CD14-positive monocyte (primary cell): Measurements from ENCODE around the gene RAPGEF2. TPM values are rescaled to one million over a fixed set of nuclear protein-coding genes. Genes with fewer than 3 reads are reported as not detected.

Source experiments
- DNase-seq, 3 donors: peaks; one replicate each; pipeline ENCODE4 v3.0.0-alpha.2; 2011 to 2022
- H2AFZ ChIP-seq: 2 replicates; pipeline ENCODE4 v1.6.0; 2012; ENCODE audit warnings: mild to moderate bottlenecking, low read depth, low read length, inconsistent platforms; ENCODE audit not compliant: insufficient read depth, poor library complexity, severe bottlenecking
- H3K27ac ChIP-seq, 2 donors: 1 replicate in 1 of 2; 2 replicates in 1 of 2; pipeline ENCODE4 v1.5.1; 2012 to 2013; ENCODE audit warnings: low read length in 2 of 2, control low read depth in 1 of 2, inconsistent platforms in 1 of 2, low read depth in 1 of 2, mild to moderate bottlenecking in 1 of 2
- H3K27me3 ChIP-seq, 2 donors: one replicate each; pipeline versions ENCODE4 v1.6.0 to v1.6.1; 2011 to 2013; ENCODE audit warnings: low read length in 2 of 2; ENCODE audit not compliant: control insufficient read depth in 2 of 2, insufficient read depth in 2 of 2
- H3K36me3 ChIP-seq, 2 donors: replicated peaks in 1 of 2; 1 replicate in 1 of 2; 2 replicates in 1 of 2; pipeline versions ENCODE4 v1.5.1 to v1.6.1; 2012 to 2013; ENCODE audit warnings: low read length in 2 of 2, control low read depth in 1 of 2, inconsistent platforms in 1 of 2, mild to moderate bottlenecking in 1 of 2; ENCODE audit not compliant: insufficient read depth in 2 of 2, control insufficient read depth in 1 of 2
- H3K4me1 ChIP-seq, 2 donors: 1 replicate in 1 of 2; 2 replicates in 1 of 2; pipeline versions ENCODE4 v1.5.1 to v1.6.1; 2012 to 2013; ENCODE audit warnings: low read length in 2 of 2, control low read depth in 1 of 2, inconsistent platforms in 1 of 2, mild to moderate bottlenecking in 1 of 2, moderate library complexity in 1 of 2; ENCODE audit not compliant: insufficient read depth in 2 of 2, control insufficient read depth in 1 of 2
- H3K4me2 ChIP-seq: replicated peaks from 2 replicates; pipeline ENCODE3; 2012; ENCODE audit warnings: low read length, moderate library complexity, mild to moderate bottlenecking; ENCODE audit not compliant: poor library complexity, severe bottlenecking; ENCODE audit errors: extremely low read depth
- H3K4me3 ChIP-seq, 3 experiments: fragments of 200-600 bp in 1 of 3; sonication (generic) in 1 of 3; replicated peaks in 1 of 3; 1 replicate in 2 of 3; 2 replicates in 1 of 3; pipeline ENCODE4 v1.5.1; 2011 to 2013; ENCODE audit warnings: low read length in 3 of 3, mild to moderate bottlenecking in 3 of 3, control low read depth in 2 of 3, low read depth in 2 of 3, inconsistent platforms in 1 of 3, moderate library complexity in 1 of 3
- H3K79me2 ChIP-seq: 2 replicates; pipeline ENCODE4 v1.6.0; 2012; ENCODE audit warnings: mild to moderate bottlenecking, control low read depth, inconsistent platforms, low read length, moderate library complexity; ENCODE audit not compliant: insufficient read depth
- H3K9ac ChIP-seq: 2 replicates; pipeline ENCODE4 v1.6.0; 2017; ENCODE audit warnings: low read length, mild to moderate bottlenecking; ENCODE audit not compliant: insufficient read depth, poor library complexity, severe bottlenecking
- H3K9me3 ChIP-seq, 2 donors: replicated peaks in 1 of 2; 1 replicate in 1 of 2; 2 replicates in 1 of 2; pipeline versions ENCODE4 v1.5.1 to v1.6.1; 2012 to 2013; ENCODE audit warnings: low read length in 2 of 2, control low read depth in 1 of 2; ENCODE audit not compliant: control insufficient read depth in 1 of 2, insufficient read depth in 1 of 2
- H4K20me1 ChIP-seq: 2 replicates; pipeline ENCODE4 v1.6.0; 2012; ENCODE audit warnings: mild to moderate bottlenecking, low read length, control low read depth, moderate library complexity; ENCODE audit not compliant: insufficient read depth
- H3K27ac Mint-ChIP-seq, 7 donors: one replicate each; pipeline ENCODE4 v1.8.0; 2020; ENCODE audit warnings: mild to moderate bottlenecking in 7 of 7, mixed read lengths in 7 of 7, moderate library complexity in 6 of 7, inconsistent platforms in 2 of 7
- H3K27me3 Mint-ChIP-seq, 3 donors: one replicate each; pipeline ENCODE4 v1.8.0; 2021 to 2022; ENCODE audit warnings: low read depth in 3 of 3, mild to moderate bottlenecking in 3 of 3, mixed read lengths in 3 of 3, moderate library complexity in 3 of 3, inconsistent platforms in 1 of 3
- H3K36me3 Mint-ChIP-seq, 2 donors: one replicate each; pipeline ENCODE4 v1.8.0; 2020; ENCODE audit warnings: mixed read lengths in 2 of 2, inconsistent platforms in 1 of 2, mild to moderate bottlenecking in 1 of 2
- H3K4me1 Mint-ChIP-seq: one replicate; pipeline ENCODE4 v1.8.0; 2020; ENCODE audit warnings: mild to moderate bottlenecking, mixed read lengths
- H3K4me3 Mint-ChIP-seq, 2 donors: one replicate each; pipeline ENCODE4 v1.8.0; 2020; ENCODE audit warnings: mild to moderate bottlenecking in 2 of 2, mixed read lengths in 2 of 2, moderate library complexity in 1 of 2
- H3K9me3 Mint-ChIP-seq, 7 donors: one replicate each; pipeline ENCODE4 v1.8.0; 2020 to 2022; ENCODE audit warnings: mixed read lengths in 7 of 7, mild to moderate bottlenecking in 6 of 7, moderate library complexity in 6 of 7, inconsistent platforms in 2 of 7
- WGBS: methylation state at CpG from one replicate; pipeline ENCODE4 v1.1.5; 2013; ENCODE audit warnings: missing lambda C conversion rate; ENCODE audit not compliant: insufficient coverage; 5-methylcytosine and 5-hydroxymethylcytosine counted together
- intact Hi-C, 2 donors: fragments of 100-400 bp; cut with micrococcal nuclease; formaldehyde crosslinking; loops; one replicate each; pipeline versions ENCODE4 v1.15.0 to v1.15.1; 2023
- polyA plus RNA-seq, 3 donors: library from polyadenylated mRNA; depleted of rRNA in 1 of 3; unstranded in 2 of 3; stranded (reverse) in 1 of 3; fragments of 300-500 nt in 2 of 3; fragments of >200 nt in 1 of 3; fragmentation: Illumina TruSeq in 2 of 3; gene quantifications; 1 replicate in 2 of 3; 2 replicates in 1 of 3; pipeline ENCODE4 v1.2.3, GENCODE V29; 2012 to 2021
- TF ChIP-seq, protein P1 (sequence below): fragments of 200-600 bp; IDR thresholded peaks from one replicate; pipeline ENCODE4 v1.8.0; 2022; ENCODE audit warnings: antibody characterized with exemption, mild to moderate bottlenecking

Gene RAPGEF2
- polyA plus RNA-seq, 3 donors, result 1.5 to 29.8 (median 2.0) TPM

DNA sequence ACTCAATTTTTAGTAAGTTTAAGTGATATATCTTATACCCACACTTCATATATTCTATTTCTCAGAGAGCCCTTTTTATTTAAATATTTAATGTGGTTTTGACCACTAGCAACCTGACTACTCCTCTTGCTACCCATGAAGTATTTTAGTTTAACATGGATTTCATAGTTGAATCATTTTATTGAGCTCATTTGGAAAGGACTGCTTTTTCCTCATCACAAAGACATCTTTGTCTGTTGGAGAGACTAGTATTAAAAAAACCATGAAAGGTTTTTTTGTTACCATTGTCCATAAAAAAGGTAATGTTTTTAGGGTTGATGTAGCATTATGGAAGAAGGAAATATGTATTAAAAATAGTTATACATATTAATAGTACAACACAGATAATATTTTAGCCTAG is 139.5 kb downstream of the RAPGEF2 start:
- Mint-ChIP-seq H3K9me3 (peaks cover 0 to 2% (median 0%) of the 10 kb centered on the region in 7 donors), H3K27ac (peak overlapping the region in 3 of 7 donors; percentile 25 to 89 (median 71)), H3K36me3 (peaks cover 11 to 18% of the 10 kb centered on the region in 2 donors), H3K27me3 (no peaks in the 10 kb centered on the region), H3K4me3 (peak overlapping the region in 1 of 2 donors; percentile 64), H3K4me1 (peaks cover 55% of the 10 kb centered on the region)
- peak overlapping the region in 1 of 2 donors; percentile 60 for H3K27ac ChIP-seq
- no peak overlapping the region for H3K9ac ChIP-seq
- H3K4me1 ChIP-seq, result peaks cover 32 to 55% of the 10 kb centered on the region in 2 donors
- TF ChIP-seq, protein P1, sequence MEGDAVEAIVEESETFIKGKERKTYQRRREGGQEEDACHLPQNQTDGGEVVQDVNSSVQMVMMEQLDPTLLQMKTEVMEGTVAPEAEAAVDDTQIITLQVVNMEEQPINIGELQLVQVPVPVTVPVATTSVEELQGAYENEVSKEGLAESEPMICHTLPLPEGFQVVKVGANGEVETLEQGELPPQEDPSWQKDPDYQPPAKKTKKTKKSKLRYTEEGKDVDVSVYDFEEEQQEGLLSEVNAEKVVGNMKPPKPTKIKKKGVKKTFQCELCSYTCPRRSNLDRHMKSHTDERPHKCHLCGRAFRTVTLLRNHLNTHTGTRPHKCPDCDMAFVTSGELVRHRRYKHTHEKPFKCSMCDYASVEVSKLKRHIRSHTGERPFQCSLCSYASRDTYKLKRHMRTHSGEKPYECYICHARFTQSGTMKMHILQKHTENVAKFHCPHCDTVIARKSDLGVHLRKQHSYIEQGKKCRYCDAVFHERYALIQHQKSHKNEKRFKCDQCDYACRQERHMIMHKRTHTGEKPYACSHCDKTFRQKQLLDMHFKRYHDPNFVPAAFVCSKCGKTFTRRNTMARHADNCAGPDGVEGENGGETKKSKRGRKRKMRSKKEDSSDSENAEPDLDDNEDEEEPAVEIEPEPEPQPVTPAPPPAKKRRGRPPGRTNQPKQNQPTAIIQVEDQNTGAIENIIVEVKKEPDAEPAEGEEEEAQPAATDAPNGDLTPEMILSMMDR, result no peak
- no peaks in the 10 kb centered on the region for H3K27me3 ChIP-seq
- no peak overlapping the region for H2AFZ ChIP-seq
- peaks cover 63% of the 10 kb centered on the region for H3K79me2 ChIP-seq
- no peak for DNase-seq
- no peaks in the 10 kb centered on the region for H4K20me1 ChIP-seq
- no peaks in the 10 kb centered on the region for H3K9me3 ChIP-seq
- H3K4me2 ChIP-seq, result peak overlapping the region; percentile 75
- H3K4me3 ChIP-seq, result peak overlapping the region in 1 of 3 experiments; percentile 15
- intact Hi-C loops, result no loop called here
- H3K36me3 ChIP-seq, result no peaks in the 10 kb centered on the region

DNA sequence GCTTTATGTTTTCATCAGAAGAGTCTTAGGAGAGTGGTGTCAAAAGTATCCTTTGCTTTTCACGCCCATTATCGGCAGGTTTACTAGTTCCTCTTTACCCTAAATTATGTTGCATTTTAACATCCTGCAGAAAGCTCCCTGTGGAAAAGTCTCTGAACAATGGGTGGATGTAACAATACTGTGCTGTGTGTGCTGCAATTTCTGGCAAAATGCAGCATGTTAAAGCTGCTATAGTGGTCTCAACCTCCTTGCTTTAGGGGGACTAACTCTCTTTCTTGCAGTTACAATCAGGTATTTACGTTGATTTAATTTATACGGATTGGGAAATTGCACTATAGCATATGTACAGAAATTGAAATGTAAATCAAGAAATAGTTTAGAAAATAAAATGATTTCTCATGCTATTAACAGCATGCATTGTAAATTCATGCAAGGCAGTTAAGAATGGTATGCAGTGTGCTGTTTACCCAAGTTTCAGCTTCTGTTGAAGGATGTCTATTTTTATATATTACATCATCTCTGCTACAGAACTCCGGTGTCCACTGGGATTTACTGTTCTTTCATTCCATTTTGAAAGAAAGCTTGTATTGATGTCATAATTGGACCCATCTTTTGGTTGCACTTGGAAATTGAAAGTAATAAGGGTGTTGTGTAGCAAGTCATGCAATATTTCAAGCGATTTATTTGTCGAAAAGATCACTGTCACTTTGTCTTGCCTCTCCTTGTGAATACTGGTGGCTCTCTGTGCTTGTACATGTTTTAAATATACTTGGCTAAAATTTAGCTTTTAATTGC is 145.7 kb downstream of the RAPGEF2 start:
- WGBS, result no CpG with 5 or more reads among the region's 7 CpGs
- H3K9me3 ChIP-seq, result peaks cover 10 to 13% of the 10 kb centered on the region in 2 donors
- DNase-seq, result no peak
- H3K36me3 ChIP-seq, result peaks cover 10 to 30% of the 10 kb centered on the region in 2 donors
- H3K9ac ChIP-seq, result no peak overlapping the region
- no peaks in the 10 kb centered on the region for H3K27me3 ChIP-seq
- peaks cover 10 to 19% of the 10 kb centered on the region in 2 donors for H3K4me1 ChIP-seq
- intact Hi-C loops, result no loop called here
- H3K9me3 Mint-ChIP-seq, result peaks cover 8 to 18% (median 14%) of the 10 kb centered on the region in 7 donors
- H2AFZ ChIP-seq, result no peak overlapping the region
- no peak overlapping the region for H3K4me3 ChIP-seq
- no peak overlapping the region for H3K4me2 ChIP-seq
- H3K27me3 Mint-ChIP-seq, result no peaks in the 10 kb centered on the region
- H3K4me3 Mint-ChIP-seq, result peak overlapping the region in 1 of 2 donors; percentile 57
- peaks cover 37% of the 10 kb centered on the region for H3K4me1 Mint-ChIP-seq
- peak overlapping the region in 5 of 7 donors; percentile 7 to 83 (median 34) for H3K27ac Mint-ChIP-seq
- TF ChIP-seq, protein P1, result no peak
- no peaks in the 10 kb centered on the region for H4K20me1 ChIP-seq
- no peak overlapping the region for H3K27ac ChIP-seq
- H3K79me2 ChIP-seq, result peaks cover 88% of the 10 kb centered on the region
- peaks cover 29 to 56% of the 10 kb centered on the region in 2 donors for H3K36me3 Mint-ChIP-seq
